ENCODE data around the gene C20orf141.

The C20orf141 gene

GRCh38 chr20:2851086-2851485 lies 36.3 kb downstream of the C20orf141 start:
- DNase-seq = no peak

- no peak for DNase-seq
Observed at GRCh38 chr20:2858591-2858990, 43.8 kb downstream of the C20orf141 start.

GRCh38 chr20:2859330-2860121 lies 44.7 kb downstream of the C20orf141 start:
- no peak for DNase-seq

- DNase-seq = no peak
Observed at GRCh38 chr20:2864626-2865025, 49.8 kb downstream of the C20orf141 start.

- no peak for DNase-seq
Observed at GRCh38 chr20:2865101-2865500, 50.3 kb downstream of the C20orf141 start.

Measured in kidney glomerular epithelial cell (primary cell).